Stimulated activated CD8-positive, alpha-beta memory T cell treated with anti-CD3 and anti-CD28 coated beads, Interleukin-7, amount 100 ng/mL, for 1 hour (primary cell): Measurements from ENCODE around the gene ADAMTS4.
"Not testable (repeated sequence)": the region's sequence is repeated elsewhere in the genome, so short reads cannot be mapped to it uniquely, and the experiment has no call there.

Source experiments
- DNase-seq, 2 donors: peaks; one replicate each; pipeline ENCODE4 v3.0.0-alpha.2; 2020; ENCODE audit warnings: low read depth in 2 of 2

The ADAMTS4 gene, protein sequence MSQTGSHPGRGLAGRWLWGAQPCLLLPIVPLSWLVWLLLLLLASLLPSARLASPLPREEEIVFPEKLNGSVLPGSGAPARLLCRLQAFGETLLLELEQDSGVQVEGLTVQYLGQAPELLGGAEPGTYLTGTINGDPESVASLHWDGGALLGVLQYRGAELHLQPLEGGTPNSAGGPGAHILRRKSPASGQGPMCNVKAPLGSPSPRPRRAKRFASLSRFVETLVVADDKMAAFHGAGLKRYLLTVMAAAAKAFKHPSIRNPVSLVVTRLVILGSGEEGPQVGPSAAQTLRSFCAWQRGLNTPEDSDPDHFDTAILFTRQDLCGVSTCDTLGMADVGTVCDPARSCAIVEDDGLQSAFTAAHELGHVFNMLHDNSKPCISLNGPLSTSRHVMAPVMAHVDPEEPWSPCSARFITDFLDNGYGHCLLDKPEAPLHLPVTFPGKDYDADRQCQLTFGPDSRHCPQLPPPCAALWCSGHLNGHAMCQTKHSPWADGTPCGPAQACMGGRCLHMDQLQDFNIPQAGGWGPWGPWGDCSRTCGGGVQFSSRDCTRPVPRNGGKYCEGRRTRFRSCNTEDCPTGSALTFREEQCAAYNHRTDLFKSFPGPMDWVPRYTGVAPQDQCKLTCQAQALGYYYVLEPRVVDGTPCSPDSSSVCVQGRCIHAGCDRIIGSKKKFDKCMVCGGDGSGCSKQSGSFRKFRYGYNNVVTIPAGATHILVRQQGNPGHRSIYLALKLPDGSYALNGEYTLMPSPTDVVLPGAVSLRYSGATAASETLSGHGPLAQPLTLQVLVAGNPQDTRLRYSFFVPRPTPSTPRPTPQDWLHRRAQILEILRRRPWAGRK

DNA sequence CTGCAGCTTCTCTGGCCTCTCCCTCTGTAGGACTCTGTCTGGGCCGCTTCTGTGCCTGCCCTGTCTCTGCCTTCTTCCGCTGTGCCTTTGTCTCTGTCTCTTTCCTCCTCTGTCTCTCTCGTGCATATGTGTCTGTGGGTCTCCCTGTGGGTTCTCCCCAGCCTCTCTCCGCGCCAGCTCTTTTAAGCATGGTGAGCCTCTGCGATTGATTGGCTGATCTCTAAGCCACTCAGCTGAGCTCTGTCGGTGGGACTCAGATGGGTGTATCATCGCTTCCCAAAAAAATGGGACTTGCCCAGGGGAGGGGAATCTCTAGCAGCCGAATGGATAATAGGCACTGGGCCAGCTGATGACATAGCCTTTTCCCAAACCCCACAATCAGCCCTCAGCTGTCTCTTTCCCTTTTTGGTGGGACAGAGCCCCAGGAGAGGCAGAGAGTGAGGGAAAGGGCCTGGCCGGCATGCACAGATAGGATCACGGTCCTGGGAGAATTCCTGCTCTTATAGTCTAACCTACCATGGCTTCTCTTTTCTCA is at the start of gene ADAMTS4:
TSS of gene ADAMTS4 (minus strand) at position 158 of the 535 bp plus-strand sequence. CDS start 427 bp downstream, outside the sequence.
- no peak for DNase-seq

DNA sequence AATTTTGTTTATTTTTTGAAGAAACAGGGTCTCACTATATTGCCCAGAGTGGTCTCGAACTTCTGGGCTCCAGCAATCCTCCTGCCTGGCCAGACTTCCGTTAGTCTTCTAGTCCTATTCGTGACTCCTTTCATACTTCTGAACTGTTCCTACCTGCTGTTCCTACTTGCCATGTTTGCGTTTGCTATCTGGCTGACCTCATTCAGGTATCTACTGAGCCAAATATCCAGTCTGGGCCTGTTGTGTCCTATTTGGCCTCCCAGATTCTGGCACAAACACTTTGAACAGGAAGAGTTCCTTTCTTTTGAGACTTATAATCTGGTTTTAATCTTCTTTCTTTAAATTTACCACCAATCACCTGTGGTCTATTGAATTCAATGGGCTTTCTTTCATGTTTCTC is 46.0 kb upstream of the ADAMTS4 start:
- DNase-seq = no peak

DNA sequence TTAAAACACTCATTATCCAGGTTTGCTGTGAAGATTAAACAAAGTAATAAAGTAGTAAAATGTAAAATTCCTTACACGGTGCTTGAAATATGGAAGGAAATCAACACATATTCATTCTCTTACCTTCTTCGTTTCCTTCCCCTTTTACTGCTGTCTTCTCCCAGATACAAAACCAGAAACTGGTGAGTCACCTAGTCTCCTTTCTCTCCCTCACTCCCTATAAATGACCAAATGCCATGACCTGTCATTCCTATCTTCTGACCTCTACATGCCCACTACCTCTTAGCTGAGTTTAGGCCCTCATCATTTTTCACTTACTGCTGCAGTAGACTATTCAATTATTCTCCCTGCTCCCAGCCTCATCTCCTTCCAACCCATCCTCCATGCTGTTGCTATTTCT is 43.5 kb upstream of the ADAMTS4 start:
- no peak for DNase-seq

GRCh38 chr1:161241682-161242081 is 42.8 kb upstream of the ADAMTS4 start:
- no peak for DNase-seq

- no peak for DNase-seq
These were observed 39.2 kb upstream of the ADAMTS4 start, which contains the start of gene NR1I3 for GRCh38 chr1:161238039-161238473. Gene NR1I3 (minus strand): TSS chr1:161238203. CDS start chr1:161236565, 1,638 bp downstream.

GRCh38 chr1:161235957-161236775 is 37.3 kb upstream of the ADAMTS4 start:
- no peak for DNase-seq

DNA sequence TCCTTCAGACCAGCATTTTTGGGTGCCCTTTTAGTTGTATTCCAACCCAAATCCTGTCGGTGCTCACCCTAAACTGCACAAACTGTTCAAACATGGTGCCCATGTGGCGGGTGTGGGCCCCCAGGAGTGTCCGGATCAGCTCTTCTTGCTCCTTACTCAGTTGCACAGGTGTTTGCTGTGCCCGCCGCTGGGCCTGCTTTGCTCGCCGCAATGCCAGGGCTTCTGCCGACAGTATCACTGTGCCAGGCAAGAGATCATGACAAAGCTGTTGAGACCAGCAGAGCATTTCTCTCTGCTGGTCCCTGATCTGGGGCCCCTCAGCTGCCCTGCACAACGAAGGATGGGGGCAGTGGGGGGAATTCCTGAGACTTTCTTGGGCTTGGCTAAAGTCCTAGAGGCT is 34.2 kb upstream of the ADAMTS4 start:
- no peak for DNase-seq

DNA sequence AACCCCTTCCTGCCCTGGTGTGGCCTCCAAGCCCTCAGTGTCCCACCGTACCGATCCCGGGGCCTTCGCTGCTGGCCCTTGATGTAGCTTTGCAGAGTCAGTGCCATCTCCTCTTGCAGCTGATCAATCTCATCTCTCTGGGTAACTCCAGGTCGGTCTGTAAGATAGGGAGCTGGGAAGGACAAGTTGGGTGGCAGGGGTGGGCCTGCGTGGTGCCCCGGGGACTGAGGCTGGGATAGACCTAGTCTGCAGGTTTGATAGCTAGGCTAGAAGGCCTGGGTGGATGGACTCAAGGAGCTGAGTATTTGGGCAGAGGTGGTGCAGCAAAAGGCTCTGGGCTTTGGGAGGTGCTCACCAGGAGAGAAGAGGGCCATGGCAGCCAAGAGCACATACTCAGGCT is 31.9 kb upstream of the ADAMTS4 start:
- DNase-seq = no peak

- no peak for DNase-seq
These were observed 31.0 kb upstream of the ADAMTS4 start for GRCh38 chr1:161229896-161230295.

GRCh38 chr1:161228032-161228431 is 29.2 kb upstream of the ADAMTS4 start:
- no peak for DNase-seq

DNA sequence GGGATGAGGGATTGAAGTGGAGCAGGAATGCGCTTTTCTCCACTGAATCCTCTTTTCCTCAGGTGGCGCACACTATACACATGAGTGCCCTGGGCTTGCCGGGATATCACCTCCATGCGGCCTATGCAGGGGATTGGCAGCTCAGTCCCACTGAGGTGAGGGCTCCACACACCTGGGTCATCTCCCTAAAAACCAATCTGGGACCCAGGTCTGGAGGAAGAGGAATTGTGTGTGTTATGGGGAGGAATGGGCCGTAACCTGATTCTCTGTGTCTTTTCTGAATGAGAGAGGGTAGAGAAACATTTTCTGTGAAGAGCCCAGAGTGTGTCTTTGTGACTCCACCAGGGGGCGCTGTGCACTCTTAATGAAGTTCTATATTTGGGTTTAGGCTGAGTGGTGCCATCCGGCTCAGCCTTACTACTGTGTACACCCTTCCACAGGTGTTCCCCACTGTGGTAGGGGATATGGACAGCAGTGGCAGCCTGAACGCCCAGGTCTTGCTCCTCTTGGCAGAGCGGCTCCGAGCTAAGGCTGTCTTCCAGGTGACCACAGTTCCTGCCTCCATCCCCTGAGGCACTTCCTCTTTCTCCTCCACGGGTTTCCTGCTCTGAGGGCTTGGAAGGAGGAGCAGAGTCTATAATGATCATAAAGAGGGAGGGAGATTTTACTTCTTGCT is 28.5 kb upstream of the ADAMTS4 start:
- DNase-seq = peak; percentile 70 to 91

- no peak for DNase-seq
These were observed 27.9 kb upstream of the ADAMTS4 start for GRCh38 chr1:161226759-161227158.

GRCh38 chr1:161226320-161226711 is 27.5 kb upstream of the ADAMTS4 start:
- no peak for DNase-seq

- peak; percentile 58 to 72 for DNase-seq
These were observed 26.9 kb upstream of the ADAMTS4 start, which contains the start of gene TOMM40L for GRCh38 chr1:161225534-161226319. Gene TOMM40L (plus strand): TSS chr1:161226060. CDS start chr1:161226490, 430 bp downstream.

GRCh38 chr1:161225178-161225533 is 26.3 kb upstream of the ADAMTS4 start:
- no peak for DNase-seq

DNA sequence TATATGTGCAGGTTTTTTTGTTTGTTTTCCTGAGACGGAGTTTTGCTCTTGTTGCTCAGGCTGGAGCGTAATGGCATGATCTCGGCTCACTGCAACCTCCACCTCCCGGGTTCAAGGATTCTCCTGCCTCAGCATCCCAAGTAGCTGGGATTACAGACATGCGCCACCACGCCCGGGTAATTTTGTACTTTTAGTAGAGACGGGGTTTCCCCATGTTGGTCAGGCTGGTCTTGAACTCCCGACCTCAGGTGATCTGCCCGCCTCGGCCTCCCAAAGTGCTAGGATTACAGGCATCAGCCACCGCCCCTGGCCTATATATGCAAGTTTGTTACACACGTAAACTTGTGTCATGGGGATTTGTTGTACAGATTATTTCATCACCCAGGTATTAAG is 25.8 kb upstream of the ADAMTS4 start:
- DNase-seq = not testable (repeated sequence)

DNA sequence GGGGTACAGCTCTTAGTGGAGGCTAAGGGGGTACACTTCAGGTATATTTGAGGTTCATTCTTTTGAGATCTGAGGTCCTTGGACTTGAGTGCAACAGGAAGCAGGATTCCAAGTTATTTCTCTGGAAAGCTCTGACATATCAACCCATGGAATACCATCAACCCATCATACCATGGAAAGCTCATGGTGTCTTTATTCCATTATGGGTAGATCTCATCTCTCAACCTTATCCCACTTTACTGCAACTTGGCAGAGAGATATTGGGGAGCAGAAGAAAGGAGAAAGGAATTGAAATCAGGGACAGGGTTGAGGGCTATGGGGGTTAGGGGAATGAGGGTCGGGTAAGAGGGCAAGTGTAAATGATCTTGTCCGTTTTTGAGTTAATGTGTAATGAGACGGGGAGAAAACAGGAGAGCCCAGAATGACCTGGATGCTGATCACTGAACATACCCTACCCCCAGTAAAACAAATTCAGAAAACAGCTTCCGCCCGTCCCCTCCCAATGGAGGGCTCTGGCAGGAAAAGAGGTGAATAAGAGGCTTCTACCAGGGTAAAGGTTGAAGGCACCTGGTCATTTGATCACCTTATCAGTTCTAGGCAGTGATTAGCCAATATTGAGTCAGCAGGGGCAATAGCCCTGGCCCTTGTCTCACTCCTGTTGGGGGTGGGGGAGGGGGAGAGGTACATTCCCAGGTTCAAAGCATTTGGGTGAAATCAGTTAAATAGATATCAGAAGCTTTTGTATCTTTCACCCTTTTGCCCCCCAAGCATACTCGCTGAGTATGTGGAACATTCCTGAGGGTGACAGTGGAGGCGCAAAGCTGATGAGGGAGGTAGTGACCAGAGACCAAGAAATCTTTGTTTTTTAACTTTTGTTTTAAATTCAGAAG is 25.2 kb upstream of the ADAMTS4 start:
- no peak for DNase-seq

GRCh38 chr1:161222175-161223019 is 23.5 kb upstream of the ADAMTS4 start:
- DNase-seq = no peak
